Activated B cell treated with CpG ODN at 0.5 μM for 24 hours (primary cell): ENCODE results near the gene CHN1. TPM values are rescaled to one million over a fixed set of nuclear protein-coding genes. Genes with fewer than 3 reads are reported as not detected.

Source experiments
- ATAC-seq: fragments of 200-7000 bp; cut with Tn5 transposase; one replicate; pipeline ENCODE4 v1.10.0; 2021; ENCODE audit warnings: low read depth, mild to moderate bottlenecking, moderate library complexity
- CTCF ChIA-PET: fragments of 350-600 bp; sonication (Branson Sonifier 250); formaldehyde crosslinking; loops from one replicate; lab custom pipeline; 2021; ENCODE audit warnings: antibody characterized with exemption; lab: Charles Lee
- POLR2A ChIA-PET: fragments of 350-600 bp; sonication (Branson Sonifier 250); formaldehyde crosslinking; loops from one replicate; lab custom pipeline; 2021; ENCODE audit warnings: antibody characterized with exemption; lab: Charles Lee
- DNase-seq: peaks from one replicate; pipeline ENCODE4 v3.0.0; 2022
- H3K27ac Mint-ChIP-seq: one replicate; pipeline ENCODE4 v1.8.0; 2020; ENCODE audit warnings: mixed read lengths
- H3K27me3 Mint-ChIP-seq: one replicate; pipeline ENCODE4 v1.8.0; 2021; ENCODE audit warnings: mixed read lengths
- H3K36me3 Mint-ChIP-seq: one replicate; pipeline ENCODE4 v1.8.0; 2021; ENCODE audit warnings: low read depth, mixed read lengths
- H3K4me1 Mint-ChIP-seq: one replicate; pipeline ENCODE4 v1.8.0; 2021; ENCODE audit warnings: mixed read lengths
- H3K4me3 Mint-ChIP-seq: one replicate; pipeline ENCODE4 v1.8.0; 2020; ENCODE audit warnings: mild to moderate bottlenecking, mixed read lengths
- H3K9me3 Mint-ChIP-seq: one replicate; pipeline ENCODE4 v1.8.0; 2020; ENCODE audit warnings: mixed read lengths
- CTCF ChIP-seq: fragments of 200-600 bp; IDR thresholded peaks from one replicate; pipeline ENCODE4 v1.8.0; 2022; ENCODE audit warnings: antibody characterized with exemption, mild to moderate bottlenecking
- intact Hi-C: fragments of 100-400 bp; cut with micrococcal nuclease; formaldehyde crosslinking; loops from one replicate; pipeline ENCODE4 v1.15.1; 2024
- total RNA-seq: library from RNA; stranded (reverse); gene quantifications from 2 replicates; pipeline ENCODE4 v1.2.3, GENCODE V29; 2022

Gene CHN1
- total RNA-seq, 1 donor from 2014 or later, result 0.80 TPM

GRCh38 chr2:175039031-175039430 is 33.9 kb upstream of the CHN1 start:
- ChIA-PET POLR2A (no interaction called here), CTCF (no interaction called here)
- no peak for TF ChIP-seq CTCF
- H3K27ac Mint-ChIP-seq, result no peak overlapping the region
- no peaks in the 10 kb centered on the region for H3K36me3 Mint-ChIP-seq
- no peaks in the 10 kb centered on the region for H3K9me3 Mint-ChIP-seq
- no peak overlapping the region for H3K4me3 Mint-ChIP-seq
- intact Hi-C loops, result loop anchor here (10.0 kb wide), 1 partner anchor 1056 kb away; the partner anchor contains the start of genes HOXD12 and HOXD13
- no peaks in the 10 kb centered on the region for H3K27me3 Mint-ChIP-seq
- H3K4me1 Mint-ChIP-seq, result peaks cover 9% of the 10 kb centered on the region
- ATAC-seq (no peak), DNase-seq (no peak)

GRCh38 chr2:175037941-175038340 is 32.8 kb upstream of the CHN1 start:
- no peak overlapping the region for H3K27ac Mint-ChIP-seq
- TF ChIP-seq CTCF, result no peak
- DNase-seq, result no peak
- no peak for ATAC-seq
- no peaks in the 10 kb centered on the region for H3K27me3 Mint-ChIP-seq
- H3K9me3 Mint-ChIP-seq, result no peaks in the 10 kb centered on the region
- H3K4me3 Mint-ChIP-seq, result no peak overlapping the region
- POLR2A ChIA-PET, result no interaction called here
- CTCF ChIA-PET, result interaction anchor here (1.4 kb wide), 1 partner anchor 22 kb away, joined by 3 read pairs; no protein-coding TSS in a partner anchor
- intact Hi-C loops, result loop anchor here (2.0 to 10.0 kb wide), 2 partner anchors 245 to 1057 kb away; partner anchors contain the start of genes HOXD12 and HOXD13
- no peaks in the 10 kb centered on the region for H3K36me3 Mint-ChIP-seq
- peaks cover 3% of the 10 kb centered on the region for H3K4me1 Mint-ChIP-seq

GRCh38 chr2:175036582-175037018 is 31.4 kb upstream of the CHN1 start:
- H3K36me3 Mint-ChIP-seq, result no peaks in the 10 kb centered on the region
- ChIA-PET CTCF (interaction anchor here (0.7 kb wide), 1 partner anchor 246 kb away, joined by 3 read pairs; no protein-coding TSS in a partner anchor), POLR2A (no interaction called here)
- H3K4me1 Mint-ChIP-seq, result peaks cover 3% of the 10 kb centered on the region
- H3K9me3 Mint-ChIP-seq, result no peaks in the 10 kb centered on the region
- no peaks in the 10 kb centered on the region for H3K27me3 Mint-ChIP-seq
- H3K4me3 Mint-ChIP-seq, result peak overlapping the region; percentile 28
- DNase-seq (no peak), ATAC-seq (no peak)
- H3K27ac Mint-ChIP-seq, result no peak overlapping the region
- no peak for TF ChIP-seq CTCF
- intact Hi-C loops, result loop anchor here (2.0 to 10.0 kb wide), 2 partner anchors 246 to 1058 kb away; partner anchors contain the start of genes HOXD12 and HOXD13

DNA sequence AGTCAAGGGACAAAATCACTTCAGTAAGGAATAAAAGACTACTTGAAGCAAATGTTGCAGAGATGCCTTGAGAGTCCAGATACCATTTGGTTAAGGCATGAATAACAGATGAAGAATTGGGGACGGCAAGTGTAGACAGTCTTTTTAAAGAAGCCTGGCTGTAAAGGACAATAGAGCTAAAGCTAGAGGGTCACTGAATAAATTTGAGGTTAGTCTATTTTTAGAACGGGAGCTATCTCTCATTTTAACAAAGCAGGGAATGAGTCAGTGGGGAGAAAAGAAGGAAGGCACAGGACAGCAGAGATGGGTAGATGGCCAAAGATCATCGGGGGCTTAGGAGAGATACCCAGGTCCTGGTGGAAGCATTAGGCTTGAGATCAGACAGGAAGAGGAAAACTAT is 30.6 kb upstream of the CHN1 start:
- H3K9me3 Mint-ChIP-seq, result no peaks in the 10 kb centered on the region
- no peak for TF ChIP-seq CTCF
- no peaks in the 10 kb centered on the region for H3K36me3 Mint-ChIP-seq
- ChIA-PET CTCF (no interaction called here), POLR2A (no interaction called here)
- DNase-seq, result no peak
- H3K27ac Mint-ChIP-seq, result no peak overlapping the region
- intact Hi-C loops, result loop anchor here (2.0 to 10.0 kb wide), 2 partner anchors 247 to 1059 kb away; partner anchors contain the start of genes HOXD12 and HOXD13
- ATAC-seq, result no peak
- no peaks in the 10 kb centered on the region for H3K27me3 Mint-ChIP-seq
- H3K4me3 Mint-ChIP-seq, result no peak overlapping the region
- peaks cover 3% of the 10 kb centered on the region for H3K4me1 Mint-ChIP-seq

DNA sequence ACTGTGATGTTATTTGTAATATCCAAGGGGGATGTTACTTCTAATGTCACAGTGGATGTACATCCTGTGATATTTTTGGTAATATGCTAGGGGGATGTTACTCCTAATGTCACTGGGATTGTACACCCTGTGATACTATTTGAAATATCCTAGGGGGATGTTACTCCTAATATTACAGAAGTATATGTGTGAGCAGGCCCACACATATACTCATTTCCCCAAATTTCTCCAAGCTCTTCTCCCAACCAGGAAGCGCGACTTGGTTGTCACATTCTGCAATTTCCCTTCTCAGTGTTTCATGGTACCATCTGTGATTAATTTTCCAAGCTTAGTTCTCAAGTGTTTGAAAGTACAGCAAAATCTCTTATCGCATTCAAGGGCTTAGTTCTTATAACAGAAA is 29.5 kb upstream of the CHN1 start:
- ATAC-seq (no peak), DNase-seq (no peak)
- peaks cover 3% of the 10 kb centered on the region for H3K4me1 Mint-ChIP-seq
- ChIA-PET CTCF (no interaction called here), POLR2A (no interaction called here)
- TF ChIP-seq CTCF, result no peak
- no peak overlapping the region for H3K4me3 Mint-ChIP-seq
- no peaks in the 10 kb centered on the region for H3K27me3 Mint-ChIP-seq
- H3K27ac Mint-ChIP-seq, result no peak overlapping the region
- no peaks in the 10 kb centered on the region for H3K9me3 Mint-ChIP-seq
- intact Hi-C loops, result loop anchor here (5.0 to 10.0 kb wide), 2 partner anchors 293 to 1060 kb away; partner anchors contain the start of genes HOXD12 and HOXD13
- H3K36me3 Mint-ChIP-seq, result no peaks in the 10 kb centered on the region
